ENCODE results near the gene SCUBE1.
A peak's percentile ranks its signal among the peaks of the same experiment; 100 is the strongest.

Gene SCUBE1

GRCh38 chr22:43171607-43172006 lies 171.6 kb downstream of the SCUBE1 start:
- in situ Hi-C loops (cut with HindIII; ENCODE audit: low sequenced_read_pairs), result no loop called here
- no peak for DNase-seq (ENCODE audit: low read depth, low spot score)
- TF ChIP-seq CTCF (IDR thresholded peaks at IDR 0.05; ENCODE audit: low read depth, low read length), result no peak
- no peak overlapping the region for H3K4me3 ChIP-seq (ENCODE audit: low read depth, low read length)

GRCh38 chr22:43171019-43171491 lies 172.1 kb downstream of the SCUBE1 start:
- no peak for TF ChIP-seq CTCF (IDR thresholded peaks at IDR 0.05; ENCODE audit: low read depth, low read length)
- no peak overlapping the region for H3K4me3 ChIP-seq (ENCODE audit: low read depth, low read length)
- in situ Hi-C loops (cut with HindIII; ENCODE audit: low sequenced_read_pairs), result no loop called here
- no peak for DNase-seq (ENCODE audit: low read depth, low spot score)

- no peak overlapping the region for H3K4me3 ChIP-seq (ENCODE audit: low read depth, low read length)
- DNase-seq (ENCODE audit: low read depth, low spot score), result no peak
- TF ChIP-seq CTCF (IDR thresholded peaks at IDR 0.05; ENCODE audit: low read depth, low read length), result no peak
- in situ Hi-C loops (cut with HindIII; ENCODE audit: low sequenced_read_pairs), result no loop called here
Measured at GRCh38 chr22:43170131-43170480, 173.1 kb downstream of the SCUBE1 start.

GRCh38 chr22:43169310-43170130 lies 173.7 kb downstream of the SCUBE1 start:
- no peak for DNase-seq (ENCODE audit: low read depth, low spot score)
- no peak overlapping the region for H3K4me3 ChIP-seq (ENCODE audit: low read depth, low read length)
- in situ Hi-C loops (cut with HindIII; ENCODE audit: low sequenced_read_pairs), result no loop called here
- TF ChIP-seq CTCF (IDR thresholded peaks at IDR 0.05; ENCODE audit: low read depth, low read length), result no peak

- in situ Hi-C loops (cut with HindIII; ENCODE audit: low sequenced_read_pairs), result no loop called here
Measured at GRCh38 chr22:43168471-43169309, 174.5 kb downstream of the SCUBE1 start.

More at GRCh38 chr22:43168471-43169309, 174.5 kb downstream of the SCUBE1 start:
- DNase-seq (ENCODE audit: low read depth, low spot score), result peak; percentile 35
- TF ChIP-seq CTCF (IDR thresholded peaks at IDR 0.05; ENCODE audit: low read depth, low read length), result no peak
- no peak overlapping the region for H3K4me3 ChIP-seq (ENCODE audit: low read depth, low read length)
